IgD-negative memory B cell (primary cell): ENCODE data around the gene NEK10. TPM values are rescaled to one million over a fixed set of nuclear protein-coding genes. Genes with fewer than 3 reads are reported as not detected.

Source experiments
- H3K27ac Mint-ChIP-seq, 3 donors: one replicate each; pipeline ENCODE4 v1.8.0; 2020 to 2022; ENCODE audit warnings: mild to moderate bottlenecking in 3 of 3, mixed read lengths in 3 of 3, moderate library complexity in 1 of 3
- H3K27me3 Mint-ChIP-seq: one replicate; pipeline ENCODE4 v1.8.0; 2021; ENCODE audit warnings: mixed read lengths
- H3K36me3 Mint-ChIP-seq: one replicate; pipeline ENCODE4 v1.8.0; 2020; ENCODE audit warnings: mild to moderate bottlenecking, mixed read lengths
- H3K4me1 Mint-ChIP-seq, 3 donors: one replicate each; pipeline ENCODE4 v1.8.0; 2020 to 2022; ENCODE audit warnings: mixed read lengths in 3 of 3, mild to moderate bottlenecking in 1 of 3
- H3K4me3 Mint-ChIP-seq, 4 donors: one replicate each; pipeline ENCODE4 v1.8.0; 2020 to 2022; ENCODE audit warnings: mild to moderate bottlenecking in 4 of 4, mixed read lengths in 4 of 4, moderate library complexity in 3 of 4
- H3K9me3 Mint-ChIP-seq, 3 donors: one replicate each; pipeline ENCODE4 v1.8.0; 2020 to 2021; ENCODE audit warnings: mixed read lengths in 3 of 3, mild to moderate bottlenecking in 1 of 3
- polyA plus RNA-seq: library from polyadenylated mRNA; unstranded; fragments of 300-500 nt; fragmentation: Illumina TruSeq; gene quantifications from one replicate; pipeline ENCODE4 v1.2.3, GENCODE V29; 2021

Gene NEK10
- polyA plus RNA-seq, 1 donor from 2014 or later, result not detected

- H3K27ac Mint-ChIP-seq, result no peak overlapping the region
- H3K4me3 Mint-ChIP-seq, result no peak overlapping the region
- H3K4me1 Mint-ChIP-seq, result no peaks in the 10 kb centered on the region
- peaks cover 2% of the 10 kb centered on the region for H3K27me3 Mint-ChIP-seq
- peaks cover 0 to 3% (median 2%) of the 10 kb centered on the region in 3 donors for H3K9me3 Mint-ChIP-seq
- peaks cover 3% of the 10 kb centered on the region for H3K36me3 Mint-ChIP-seq
Observed at GRCh38 chr3:27119639-27120038, 249.5 kb downstream of the NEK10 start.

GRCh38 chr3:27115352-27115751 is 253.8 kb downstream of the NEK10 start:
- H3K27me3 Mint-ChIP-seq, result no peaks in the 10 kb centered on the region
- peaks cover 3% of the 10 kb centered on the region for H3K36me3 Mint-ChIP-seq
- H3K27ac Mint-ChIP-seq, result no peak overlapping the region
- peaks cover 0 to 3% (median 2%) of the 10 kb centered on the region in 3 donors for H3K9me3 Mint-ChIP-seq
- H3K4me1 Mint-ChIP-seq, result no peaks in the 10 kb centered on the region
- H3K4me3 Mint-ChIP-seq, result no peak overlapping the region

- Mint-ChIP-seq H3K36me3 (peaks cover 3% of the 10 kb centered on the region), H3K27me3 (no peaks in the 10 kb centered on the region), H3K27ac (no peak overlapping the region), H3K9me3 (peaks cover 0 to 3% (median 2%) of the 10 kb centered on the region in 3 donors), H3K4me1 (no peaks in the 10 kb centered on the region), H3K4me3 (no peak overlapping the region)
Observed at GRCh38 chr3:27114684-27115083, 254.5 kb downstream of the NEK10 start.

GRCh38 chr3:27114129-27114528 is 255.1 kb downstream of the NEK10 start:
- H3K4me3 Mint-ChIP-seq, result no peak overlapping the region
- no peak overlapping the region for H3K27ac Mint-ChIP-seq
- H3K36me3 Mint-ChIP-seq, result peaks cover 3% of the 10 kb centered on the region
- no peaks in the 10 kb centered on the region for H3K27me3 Mint-ChIP-seq
- H3K9me3 Mint-ChIP-seq, result peaks cover 0 to 3% (median 2%) of the 10 kb centered on the region in 3 donors
- H3K4me1 Mint-ChIP-seq, result no peaks in the 10 kb centered on the region

- H3K27me3 Mint-ChIP-seq, result no peaks in the 10 kb centered on the region
- no peaks in the 10 kb centered on the region for H3K9me3 Mint-ChIP-seq
- no peak overlapping the region for H3K27ac Mint-ChIP-seq
- H3K4me3 Mint-ChIP-seq, result no peak overlapping the region
- no peaks in the 10 kb centered on the region for H3K4me1 Mint-ChIP-seq
- H3K36me3 Mint-ChIP-seq, result peaks cover 1% of the 10 kb centered on the region
Observed at GRCh38 chr3:27110020-27110419, 259.2 kb downstream of the NEK10 start.

- H3K36me3 Mint-ChIP-seq, result no peaks in the 10 kb centered on the region
Observed at GRCh38 chr3:27108322-27108721, 260.9 kb downstream of the NEK10 start.

GRCh38 chr3:27105904-27106303 is 263.3 kb downstream of the NEK10 start:
- Mint-ChIP-seq H3K4me1 (no peaks in the 10 kb centered on the region), H3K9me3 (no peaks in the 10 kb centered on the region), H3K4me3 (no peak overlapping the region), H3K27me3 (no peaks in the 10 kb centered on the region), H3K27ac (no peak overlapping the region), H3K36me3 (no peaks in the 10 kb centered on the region)

More at GRCh38 chr3:27108322-27108721, 260.9 kb downstream of the NEK10 start:
- Mint-ChIP-seq H3K9me3 (no peaks in the 10 kb centered on the region), H3K4me1 (no peaks in the 10 kb centered on the region), H3K27ac (no peak overlapping the region), H3K4me3 (no peak overlapping the region), H3K27me3 (no peaks in the 10 kb centered on the region)

- H3K4me1 Mint-ChIP-seq, result no peaks in the 10 kb centered on the region
- H3K36me3 Mint-ChIP-seq, result peaks cover 2% of the 10 kb centered on the region
- H3K4me3 Mint-ChIP-seq, result no peak overlapping the region
- no peak overlapping the region for H3K27ac Mint-ChIP-seq
- peaks cover 0 to 1% (median 0%) of the 10 kb centered on the region in 3 donors for H3K9me3 Mint-ChIP-seq
- H3K27me3 Mint-ChIP-seq, result peaks cover 1% of the 10 kb centered on the region
Observed at GRCh38 chr3:27097182-27097581, 272.0 kb downstream of the NEK10 start.

- Mint-ChIP-seq H3K9me3 (peaks cover 0 to 3% (median 0%) of the 10 kb centered on the region in 3 donors), H3K27me3 (peaks cover 1% of the 10 kb centered on the region), H3K27ac (no peak overlapping the region), H3K4me1 (no peaks in the 10 kb centered on the region), H3K36me3 (peaks cover 2% of the 10 kb centered on the region), H3K4me3 (no peak overlapping the region)
Observed at GRCh38 chr3:27095553-27096222, 273.5 kb downstream of the NEK10 start.

- Mint-ChIP-seq H3K4me3 (no peak overlapping the region), H3K9me3 (peaks cover 0 to 2% (median 0%) of the 10 kb centered on the region in 3 donors), H3K27ac (no peak overlapping the region), H3K36me3 (no peaks in the 10 kb centered on the region), H3K4me1 (no peaks in the 10 kb centered on the region), H3K27me3 (peaks cover 1% of the 10 kb centered on the region)
Observed at GRCh38 chr3:27094721-27095120, 274.5 kb downstream of the NEK10 start.

- Mint-ChIP-seq H3K9me3 (peaks cover 0 to 2% (median 0%) of the 10 kb centered on the region in 3 donors), H3K27me3 (peaks cover 1% of the 10 kb centered on the region), H3K4me1 (no peaks in the 10 kb centered on the region), H3K27ac (no peak overlapping the region), H3K4me3 (no peak overlapping the region), H3K36me3 (no peaks in the 10 kb centered on the region)
Observed at GRCh38 chr3:27093771-27094170, 275.4 kb downstream of the NEK10 start.

GRCh38 chr3:27090275-27091041 is 278.7 kb downstream of the NEK10 start:
- Mint-ChIP-seq H3K9me3 (peaks cover 0 to 2% (median 0%) of the 10 kb centered on the region in 3 donors), H3K4me1 (no peaks in the 10 kb centered on the region), H3K27ac (no peak overlapping the region), H3K36me3 (no peaks in the 10 kb centered on the region), H3K27me3 (peaks cover 1% of the 10 kb centered on the region), H3K4me3 (no peak overlapping the region)

- H3K4me3 Mint-ChIP-seq, result no peak overlapping the region
- H3K27ac Mint-ChIP-seq, result no peak overlapping the region
- no peaks in the 10 kb centered on the region for H3K4me1 Mint-ChIP-seq
- H3K36me3 Mint-ChIP-seq, result no peaks in the 10 kb centered on the region
- H3K27me3 Mint-ChIP-seq, result no peaks in the 10 kb centered on the region
- peaks cover 0 to 2% (median 0%) of the 10 kb centered on the region in 3 donors for H3K9me3 Mint-ChIP-seq
Observed at GRCh38 chr3:27089645-27090044, 279.5 kb downstream of the NEK10 start.

GRCh38 chr3:27089068-27089467 is 280.1 kb downstream of the NEK10 start:
- no peaks in the 10 kb centered on the region for H3K36me3 Mint-ChIP-seq
- no peaks in the 10 kb centered on the region for H3K4me1 Mint-ChIP-seq
- no peaks in the 10 kb centered on the region for H3K27me3 Mint-ChIP-seq
- H3K4me3 Mint-ChIP-seq, result no peak overlapping the region
- H3K27ac Mint-ChIP-seq, result no peak overlapping the region
- peaks cover 0 to 2% (median 0%) of the 10 kb centered on the region in 3 donors for H3K9me3 Mint-ChIP-seq

GRCh38 chr3:27085829-27086730 is 283.1 kb downstream of the NEK10 start:
- H3K9me3 Mint-ChIP-seq, result peaks cover 0 to under 1% (median 0%) of the 10 kb centered on the region in 3 donors
- no peaks in the 10 kb centered on the region for H3K4me1 Mint-ChIP-seq
- H3K27me3 Mint-ChIP-seq, result no peaks in the 10 kb centered on the region
- H3K4me3 Mint-ChIP-seq, result no peak overlapping the region
- H3K36me3 Mint-ChIP-seq, result no peaks in the 10 kb centered on the region
- H3K27ac Mint-ChIP-seq, result no peak overlapping the region
